Loucy (cell line): ENCODE results near the gene SON.

Experiments
- H2AFZ ChIP-seq: fragments of 200-600 bp; sonication (generic); 2 replicates; pipeline ENCODE4 v1.6.0; 2016; ENCODE audit warnings: antibody characterized with exemption, mild to moderate bottlenecking, low read length, moderate library complexity
- H3F3A ChIP-seq: fragments of 200-600 bp; 2 replicates; pipeline ENCODE4 v1.6.0; 2016; ENCODE audit warnings: antibody characterized with exemption, low read depth, mild to moderate bottlenecking
- H3K27me3 ChIP-seq: fragments of 200-600 bp; sonication (generic); 2 replicates; pipeline ENCODE4 v1.6.1; 2014; ENCODE audit warnings: low read length, mild to moderate bottlenecking; ENCODE audit not compliant: insufficient read depth, poor library complexity, severe bottlenecking
- H3K36me3 ChIP-seq: fragments of 200-600 bp; sonication (generic); 2 replicates; pipeline ENCODE4 v1.6.1; 2016; ENCODE audit warnings: low read length; ENCODE audit not compliant: insufficient read depth
- H3K4me1 ChIP-seq: fragments of 200-600 bp; sonication (generic); 2 replicates; pipeline ENCODE4 v1.5.1; 2014; ENCODE audit warnings: low read length, mild to moderate bottlenecking; ENCODE audit not compliant: insufficient read depth, poor library complexity, severe bottlenecking
- H3K4me2 ChIP-seq: fragments of 200-600 bp; sonication (generic); 2 replicates; pipeline ENCODE4 v1.6.0; 2014; ENCODE audit warnings: antibody characterized with exemption, low read length, low read depth, mild to moderate bottlenecking; ENCODE audit not compliant: poor library complexity, severe bottlenecking
- H3K4me3 ChIP-seq: fragments of 200-600 bp; sonication (generic); 2 replicates; pipeline ENCODE4 v1.5.1; 2014; ENCODE audit warnings: low read length, mild to moderate bottlenecking, mixed read lengths; ENCODE audit not compliant: poor library complexity, severe bottlenecking
- H3K79me2 ChIP-seq: fragments of 200-600 bp; sonication (generic); 2 replicates; pipeline ENCODE4 v1.6.1; 2014; ENCODE audit warnings: low read length; ENCODE audit not compliant: insufficient read depth
- H3K9ac ChIP-seq: fragments of 200-600 bp; sonication (generic); 2 replicates; pipeline ENCODE4 v1.6.0; 2014; ENCODE audit warnings: mild to moderate bottlenecking, low read depth, low read length, moderate library complexity; ENCODE audit not compliant: poor library complexity, severe bottlenecking
- H3K9me2 ChIP-seq: fragments of 200-600 bp; sonication (generic); replicated peaks from 2 replicates; pipeline ENCODE4 v1.6.1; 2016; ENCODE audit warnings: low read depth, low read length, mixed read lengths
- H3K9me3 ChIP-seq: fragments of 200-600 bp; sonication (generic); 2 replicates; pipeline ENCODE4 v1.6.1; 2014; ENCODE audit warnings: mild to moderate bottlenecking, antibody characterized with exemption, low read length, low read depth; ENCODE audit not compliant: insufficient read depth
- H4K20me1 ChIP-seq: fragments of 200-600 bp; sonication (generic); 2 replicates; pipeline ENCODE4 v1.6.0; 2014; ENCODE audit warnings: antibody characterized with exemption, low read length, mild to moderate bottlenecking; ENCODE audit not compliant: insufficient read depth, poor library complexity, severe bottlenecking
- EZH2phosphoT487 ChIP-seq: fragments of 200-600 bp; IDR thresholded peaks from 2 replicates; pipeline ENCODE4 v1.6.1; 2018; ENCODE audit warnings: antibody characterized with exemption, mild to moderate bottlenecking, moderate library complexity, borderline replicate concordance
- TF ChIP-seq, protein P1 (sequence below): fragments of 200-600 bp; sonication (generic); conservative IDR thresholded peaks from 2 replicates; pipeline ENCODE4 v1.5.1; 2014; ENCODE audit warnings: mild to moderate bottlenecking, antibody characterized with exemption, low read length

The SON gene

DNA sequence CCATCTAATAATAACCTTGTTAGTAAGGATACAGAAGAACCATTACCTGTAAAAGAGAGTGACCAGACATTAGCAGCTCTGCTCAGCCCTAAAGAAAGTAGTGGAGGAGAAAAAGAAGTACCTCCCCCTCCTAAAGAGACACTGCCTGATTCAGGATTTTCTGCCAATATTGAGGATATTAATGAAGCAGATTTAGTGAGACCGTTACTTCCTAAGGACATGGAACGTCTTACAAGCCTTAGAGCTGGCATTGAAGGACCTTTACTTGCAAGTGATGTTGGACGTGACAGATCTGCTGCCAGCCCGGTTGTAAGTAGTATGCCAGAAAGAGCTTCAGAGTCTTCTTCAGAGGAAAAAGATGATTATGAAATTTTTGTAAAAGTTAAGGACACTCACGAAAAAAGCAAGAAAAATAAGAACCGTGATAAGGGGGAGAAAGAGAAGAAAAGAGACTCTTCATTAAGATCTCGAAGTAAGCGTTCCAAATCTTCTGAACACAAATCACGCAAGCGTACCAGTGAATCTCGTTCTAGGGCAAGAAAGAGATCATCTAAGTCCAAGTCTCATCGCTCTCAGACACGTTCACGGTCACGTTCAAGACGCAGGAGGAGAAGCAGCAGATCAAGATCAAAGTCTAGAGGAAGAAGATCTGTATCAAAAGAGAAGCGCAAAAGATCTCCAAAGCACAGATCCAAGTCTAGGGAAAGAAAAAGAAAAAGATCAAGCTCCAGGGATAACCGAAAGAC lies 11.6 kb downstream of the SON start:
- H2AFZ ChIP-seq = no peak overlapping the region
- no peaks in the 10 kb centered on the region for H3K9me2 ChIP-seq
- peaks cover 35% of the 10 kb centered on the region for H3K4me1 ChIP-seq
- H3K36me3 ChIP-seq = peaks cover 96% of the 10 kb centered on the region
- H3K79me2 ChIP-seq = peaks cover 100% of the 10 kb centered on the region
- H3K9me3 ChIP-seq = no peaks in the 10 kb centered on the region
- peak overlapping the region; percentile 8 for H3K4me3 ChIP-seq
- no peaks in the 10 kb centered on the region for H3K27me3 ChIP-seq
- H3K9ac ChIP-seq = no peak overlapping the region
- peak overlapping the region; percentile 49 for H3K4me2 ChIP-seq
- H3F3A ChIP-seq = no peaks in the 10 kb centered on the region
- TF ChIP-seq EZH2phosphoT487 = no peak
- TF ChIP-seq, protein P1, sequence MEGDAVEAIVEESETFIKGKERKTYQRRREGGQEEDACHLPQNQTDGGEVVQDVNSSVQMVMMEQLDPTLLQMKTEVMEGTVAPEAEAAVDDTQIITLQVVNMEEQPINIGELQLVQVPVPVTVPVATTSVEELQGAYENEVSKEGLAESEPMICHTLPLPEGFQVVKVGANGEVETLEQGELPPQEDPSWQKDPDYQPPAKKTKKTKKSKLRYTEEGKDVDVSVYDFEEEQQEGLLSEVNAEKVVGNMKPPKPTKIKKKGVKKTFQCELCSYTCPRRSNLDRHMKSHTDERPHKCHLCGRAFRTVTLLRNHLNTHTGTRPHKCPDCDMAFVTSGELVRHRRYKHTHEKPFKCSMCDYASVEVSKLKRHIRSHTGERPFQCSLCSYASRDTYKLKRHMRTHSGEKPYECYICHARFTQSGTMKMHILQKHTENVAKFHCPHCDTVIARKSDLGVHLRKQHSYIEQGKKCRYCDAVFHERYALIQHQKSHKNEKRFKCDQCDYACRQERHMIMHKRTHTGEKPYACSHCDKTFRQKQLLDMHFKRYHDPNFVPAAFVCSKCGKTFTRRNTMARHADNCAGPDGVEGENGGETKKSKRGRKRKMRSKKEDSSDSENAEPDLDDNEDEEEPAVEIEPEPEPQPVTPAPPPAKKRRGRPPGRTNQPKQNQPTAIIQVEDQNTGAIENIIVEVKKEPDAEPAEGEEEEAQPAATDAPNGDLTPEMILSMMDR = no peak
- peaks cover 97% of the 10 kb centered on the region for H4K20me1 ChIP-seq

DNA sequence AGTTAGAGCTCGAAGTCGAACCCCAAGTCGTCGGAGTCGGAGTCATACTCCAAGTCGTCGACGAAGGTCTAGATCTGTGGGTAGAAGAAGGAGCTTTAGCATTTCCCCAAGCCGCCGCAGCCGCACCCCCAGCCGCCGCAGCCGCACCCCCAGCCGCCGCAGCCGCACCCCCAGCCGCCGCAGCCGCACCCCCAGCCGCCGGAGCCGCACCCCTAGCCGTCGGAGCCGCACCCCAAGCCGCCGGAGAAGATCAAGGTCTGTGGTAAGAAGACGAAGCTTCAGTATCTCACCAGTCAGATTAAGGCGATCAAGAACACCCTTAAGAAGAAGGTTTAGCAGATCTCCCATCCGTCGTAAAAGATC lies 12.1 kb downstream of the SON start:
- peaks cover 97% of the 10 kb centered on the region for H4K20me1 ChIP-seq
- TF ChIP-seq, protein P1 = no peak
- no peak for TF ChIP-seq EZH2phosphoT487
- peak overlapping the region; percentile 66 for H3K4me3 ChIP-seq
- H3K9me3 ChIP-seq = no peaks in the 10 kb centered on the region
- peak overlapping the region; percentile 78 for H3K4me2 ChIP-seq
- H3K27me3 ChIP-seq = no peaks in the 10 kb centered on the region
- H3K36me3 ChIP-seq = peaks cover 96% of the 10 kb centered on the region
- H3F3A ChIP-seq = no peaks in the 10 kb centered on the region
- H3K9ac ChIP-seq = peak overlapping the region; percentile 40
- peaks cover 100% of the 10 kb centered on the region for H3K79me2 ChIP-seq
- no peaks in the 10 kb centered on the region for H3K9me2 ChIP-seq
- no peak overlapping the region for H2AFZ ChIP-seq
- H3K4me1 ChIP-seq = peaks cover 35% of the 10 kb centered on the region

DNA sequence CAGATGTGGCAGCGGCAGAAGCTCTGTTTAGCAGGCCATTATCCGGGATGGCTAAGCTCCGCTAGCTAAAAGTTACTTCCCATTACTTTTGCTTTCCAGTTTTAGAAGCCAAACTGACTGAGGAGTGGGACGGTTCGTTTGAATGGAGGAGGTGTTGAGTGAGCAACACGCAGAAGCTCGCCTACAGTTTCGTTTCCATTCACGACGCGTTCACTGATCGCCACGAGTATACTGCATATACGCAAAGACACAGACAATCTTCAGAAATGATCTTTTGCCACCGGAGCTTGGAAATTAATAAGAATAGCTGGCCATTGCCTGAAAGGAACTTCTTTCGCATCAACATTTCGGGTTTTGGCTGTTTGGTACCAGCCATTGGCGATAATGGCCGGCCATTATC lies 14.6 kb downstream of the SON start:
- H4K20me1 ChIP-seq = peaks cover 93% of the 10 kb centered on the region
- H3K9me3 ChIP-seq = no peaks in the 10 kb centered on the region
- H3K79me2 ChIP-seq = peaks cover 95% of the 10 kb centered on the region
- H3K4me3 ChIP-seq = peak overlapping the region; percentile 42
- H3K9ac ChIP-seq = no peak overlapping the region
- peaks cover 93% of the 10 kb centered on the region for H3K36me3 ChIP-seq
- H3F3A ChIP-seq = no peaks in the 10 kb centered on the region
- TF ChIP-seq, protein P1 = no peak
- no peak for TF ChIP-seq EZH2phosphoT487
- peak overlapping the region; percentile 78 for H3K4me2 ChIP-seq
- H3K9me2 ChIP-seq = no peaks in the 10 kb centered on the region
- peaks cover 35% of the 10 kb centered on the region for H3K4me1 ChIP-seq
- no peak overlapping the region for H2AFZ ChIP-seq
- no peaks in the 10 kb centered on the region for H3K27me3 ChIP-seq
